ENCODE data around the gene SLC12A8. TPM values are rescaled to one million over a fixed set of nuclear protein-coding genes. Genes with fewer than 3 reads are reported as not detected.

SLC12A8 gene
- polyA plus RNA-seq, 1 of the 3 experiments (the other 2 are of a cell fraction) = 7.5 TPM

- peaks cover 35 to 54% of the 10 kb centered on the region in 2 experiments; a peak in 3 of 4 replicates for H3K4me1 ChIP-seq (ENCODE audit: control insufficient read depth in 1 of 2, insufficient read depth in 2 of 2, low read depth in 1 of 2, low read length in 1 of 2)
- H4K20me1 ChIP-seq (ENCODE audit: insufficient read depth) = peaks cover 91% of the 10 kb centered on the region
- peak overlapping the region in 1 of 2 experiments; percentile 82; a peak in 2 of 4 replicates for H3K27ac ChIP-seq (ENCODE audit: low read depth in 2 of 2, low read length in 1 of 2)
- H3K9me3 ChIP-seq = no peaks in the 10 kb centered on the region
- ChIA-PET CTCF (no interaction called here), POLR2A (no interaction called here)
- DNase-seq = peak; percentile 58
- H3F3A ChIP-seq (replicated peaks; ENCODE audit: insufficient read depth) = no peaks in the 10 kb centered on the region
- TF ChIP-seq TCF12 (IDR thresholded peaks at IDR 0.05) (no peak), NFIC (IDR thresholded peaks at IDR 0.05; ENCODE audit: borderline replicate concordance) (no peak), PBX3 (IDR thresholded peaks at IDR 0.05) (no peak), POLR2AphosphoS5 (IDR thresholded peaks at IDR 0.05; ENCODE audit: low read depth, low read length) (no peak)
- peaks cover 10 to 15% of the 10 kb centered on the region in 2 experiments for H3K36me3 ChIP-seq (replicated peaks in 1 of 2; ENCODE audit: control insufficient read depth in 1 of 2, insufficient read depth in 2 of 2, low read length in 1 of 2)
- 89% methylated on average over 20 of the region's 20 CpGs for WGBS (ENCODE audit: low lambda C conversion rate)
- no peak overlapping the region for H2AFZ ChIP-seq (ENCODE audit: low read depth)
- H3K9me2 ChIP-seq = no peaks in the 10 kb centered on the region
- H3K27me3 ChIP-seq (ENCODE audit: insufficient read depth) = no peaks in the 10 kb centered on the region
- H3K79me2 ChIP-seq (ENCODE audit: insufficient read depth) = peaks cover 97% of the 10 kb centered on the region
- H3K9ac ChIP-seq = no peak overlapping the region
- no peak overlapping the region; the same call in 1 of the 2 replicates for H3K4me2 ChIP-seq
- H3K4me3 ChIP-seq (ENCODE audit: low read depth in 2 of 2, low read length in 1 of 2) = no peak overlapping the region
Observed at GRCh38 chr3:125043599-125044151, 168.9 kb downstream of the SLC12A8 start.

- Histone ChIP-seq H3K4me2 (no peak overlapping the region; the same call in 1 of the 2 replicates), H2AFZ (ENCODE audit: low read depth) (no peak overlapping the region), H3K36me3 (replicated peaks in 1 of 2; ENCODE audit: control insufficient read depth in 1 of 2, insufficient read depth in 2 of 2, low read length in 1 of 2) (peaks cover 10 to 14% of the 10 kb centered on the region in 2 experiments), H3K4me3 (ENCODE audit: low read depth in 2 of 2, low read length in 1 of 2) (no peak overlapping the region), H3K27ac (ENCODE audit: low read depth in 2 of 2, low read length in 1 of 2) (peak overlapping the region in 1 of 2 experiments; percentile 82; a peak in 1 of 4 replicates), H3K4me1 (ENCODE audit: control insufficient read depth in 1 of 2, insufficient read depth in 2 of 2, low read depth in 1 of 2, low read length in 1 of 2) (peaks cover 35 to 50% of the 10 kb centered on the region in 2 experiments; a peak in 3 of 4 replicates), H3K9me3 (no peaks in the 10 kb centered on the region), H3K79me2 (ENCODE audit: insufficient read depth) (peaks cover 97% of the 10 kb centered on the region), H3F3A (replicated peaks; ENCODE audit: insufficient read depth) (no peaks in the 10 kb centered on the region), H3K9ac (no peak overlapping the region), H3K9me2 (no peaks in the 10 kb centered on the region), H3K27me3 (ENCODE audit: insufficient read depth) (no peaks in the 10 kb centered on the region), H4K20me1 (ENCODE audit: insufficient read depth) (peaks cover 90% of the 10 kb centered on the region)
- DNase-seq = no peak
- CTCF ChIA-PET = no interaction called here
- POLR2A ChIA-PET = no interaction called here
- TF ChIP-seq REST (IDR thresholded peaks at IDR 0.05; ENCODE audit: low read depth, low read length) (no peak), GABPA (IDR thresholded peaks at IDR 0.05; ENCODE audit: low read depth) (no peak), MAX (IDR thresholded peaks at IDR 0.05; ENCODE audit: low read depth) (no peak), YY1 (IDR thresholded peaks at IDR 0.05; ENCODE audit: low read depth) (no peak), CHD2 (IDR thresholded peaks at IDR 0.05; ENCODE audit: low read length, partially characterized antibody) (no peak), SMC3 (IDR thresholded peaks at IDR 0.05; ENCODE audit: low read depth, low read length) (no peak), RFX5 (IDR thresholded peaks at IDR 0.05; ENCODE audit: low read length) (no peak), FOXJ3 (CRISPR knock-in tag; IDR thresholded peaks at IDR 0.05) (no peak), IRF3 (IDR thresholded peaks at IDR 0.05; ENCODE audit: low read depth, low read length) (no peak), MXI1 (IDR thresholded peaks at IDR 0.05; ENCODE audit: low read depth, low read length) (no peak), RXRA (IDR thresholded peaks at IDR 0.05; ENCODE audit: borderline replicate concordance, low read depth) (no peak), EZH2phosphoT487 (IDR thresholded peaks at IDR 0.05; ENCODE audit: borderline replicate concordance, low read depth) (no peak), FOSL2 (IDR thresholded peaks at IDR 0.05; ENCODE audit: borderline replicate concordance, low read depth) (no peak), USF2 (IDR thresholded peaks at IDR 0.05; ENCODE audit: borderline replicate concordance, low read depth, low read length) (no peak)
- WGBS (ENCODE audit: low lambda C conversion rate) = 92% methylated on average over 17 of the region's 17 CpGs
Observed at GRCh38 chr3:125042725-125043406, 169.7 kb downstream of the SLC12A8 start.

All from SK-N-SH (cell line).